ENCODE results near the gene BAHCC1. TPM values are rescaled to one million over a fixed set of nuclear protein-coding genes. Genes with fewer than 3 reads are reported as not detected.

BAHCC1 gene
- total and polyA plus RNA-seq, 2 of the 8 experiments (the other 6 are each of a cell fraction or from before 2014, with no cell fraction given) = 0.26 to 0.58 TPM

DNA sequence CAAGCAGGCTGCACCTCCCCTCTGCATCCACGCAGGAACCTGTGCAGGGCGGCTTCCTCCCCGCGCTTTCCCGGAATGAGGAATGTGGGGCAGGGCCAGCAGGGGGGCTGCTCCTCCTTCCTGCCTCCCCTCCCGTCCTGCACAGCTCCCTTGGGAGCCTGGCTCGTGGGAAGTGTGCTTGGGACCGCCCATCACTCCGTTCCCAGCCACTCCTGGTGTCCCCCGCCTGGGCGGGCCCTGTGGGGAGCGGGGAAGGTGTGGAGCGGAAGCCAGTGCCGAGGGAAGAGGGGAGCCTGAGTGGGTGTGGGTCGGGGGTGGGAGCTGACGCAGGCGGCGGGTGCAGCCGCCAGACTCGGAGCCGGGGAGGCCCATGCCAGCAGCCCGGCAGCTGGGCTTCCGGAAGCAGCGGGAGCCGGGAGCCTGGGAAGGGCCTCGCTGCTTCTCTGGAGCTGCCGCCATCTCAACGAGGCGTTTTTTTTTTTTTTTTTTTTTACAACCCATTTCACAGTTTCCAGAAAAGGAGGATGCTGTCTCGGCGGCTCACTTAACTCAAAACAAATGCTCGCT, 24.1 kb downstream of the BAHCC1 start:
- H3K4me2 ChIP-seq (ENCODE audit: insufficient read depth in 1 of 2, low read depth in 2 of 2, low read length in 2 of 2) = peak overlapping the region in 1 of 2 experiments; percentile 50; a peak in 2 of 4 replicates
- H3K9ac ChIP-seq (replicated peaks in 1 of 4; ENCODE audit: extremely low read depth in 1 of 4, low read depth in 3 of 4, low read length in 3 of 4) = no peak overlapping the region
- H4K5ac ChIP-seq (ENCODE audit: insufficient read length, low read depth, low read length) = no peak overlapping the region
- TF ChIP-seq TEAD4 (IDR thresholded peaks at IDR 0.05; ENCODE audit: low read depth, low read length) (peak; percentile 67; the same call in 1 of the 2 replicates), GABPA (IDR thresholded peaks at IDR 0.05; ENCODE audit: borderline replicate concordance, insufficient read depth, low read length) (peak; percentile 11; the same call in 1 of the 2 replicates)

More for the DNA sequence above, 24.1 kb downstream of the BAHCC1 start:
- Histone ChIP-seq H4K20me1 (replicated peaks in 1 of 2; ENCODE audit: control insufficient read depth in 1 of 2, insufficient read depth in 2 of 2, low read length in 2 of 2) (peaks cover 0 to 4% of the 10 kb centered on the region in 2 experiments), H4K8ac (ENCODE audit: extremely low read depth, insufficient read depth, low read length) (peak overlapping the region; percentile 9), H3K79me1 (ENCODE audit: low read depth, low read length) (no peaks in the 10 kb centered on the region; the same call in 1 of the 2 replicates), H3K27me3 (replicated peaks in 1 of 4; ENCODE audit: control insufficient read depth in 3 of 4, extremely low read depth in 1 of 4, insufficient read depth in 3 of 4, low read length in 3 of 4) (no peaks in the 10 kb centered on the region; a peak in 2 of 7 replicates), H2BK5ac (ENCODE audit: low read depth, low read length) (0 out of 2 replicates have a peak overlapping the region, but pooled peaks have one; percentile 60), H4K91ac (replicated peaks; ENCODE audit: insufficient read length, low read length) (no peak overlapping the region), H3K36me3 (ENCODE audit: control insufficient read depth in 2 of 4, insufficient read depth in 4 of 4, low read length in 3 of 4) (no peaks in the 10 kb centered on the region), H2AK5ac (ENCODE audit: low read depth, low read length) (no peak overlapping the region), H2BK12ac (ENCODE audit: low read depth, low read length) (peak overlapping the region; percentile 13; the same call in 1 of the 2 replicates), H3K4me3 (ENCODE audit: extremely low read depth in 1 of 4, insufficient read depth in 2 of 4, low read depth in 3 of 4, low read length in 4 of 4) (no peak overlapping the region), H2BK120ac (replicated peaks; ENCODE audit: low read depth, low read length) (no peak overlapping the region), H3K14ac (ENCODE audit: insufficient read length) (no peak overlapping the region), H3K79me2 (ENCODE audit: control insufficient read depth in 1 of 2, insufficient read depth in 2 of 2, low read length in 2 of 2) (no peaks in the 10 kb centered on the region), H2AFZ (ENCODE audit: low read length) (no peak overlapping the region; the same call in 1 of the 2 replicates), H2BK15ac (ENCODE audit: low read length) (peak overlapping the region; percentile 94; the same call in 1 of the 2 replicates), H3K4ac (replicated peaks; ENCODE audit: insufficient read length, low read depth, low read length) (peak overlapping the region; percentile 69), H3K9me3 (ENCODE audit: insufficient read depth in 2 of 2, low read depth in 1 of 2, low read length in 1 of 2) (no peaks in the 10 kb centered on the region), H2BK20ac (ENCODE audit: low read length) (no peak overlapping the region), H3K23me2 (ENCODE audit: low read depth, low read length) (peaks cover 3% of the 10 kb centered on the region; the same call in 1 of the 2 replicates), H3K18ac (ENCODE audit: extremely low read depth, low read length) (no peak overlapping the region; the same call in 1 of the 2 replicates), H3K56ac (replicated peaks; ENCODE audit: insufficient read length, low read depth, low read length) (peak overlapping the region; percentile 39), H3K27ac (ENCODE audit: low read depth, low read length) (no peak overlapping the region), H3K23ac (ENCODE audit: insufficient read length) (no peak overlapping the region), H3K4me1 (replicated peaks in 1 of 4; ENCODE audit: control insufficient read depth in 3 of 4, insufficient read depth in 4 of 4, low read length in 3 of 4) (peaks cover 0 to 16% (median 9%) of the 10 kb centered on the region in 4 experiments; a peak in 6 of 7 replicates)
- POLR2A ChIA-PET (ENCODE audit: partially characterized antibody) = interaction anchor here (0.6 to 1.8 kb wide), 4 partner anchors 21 to 133 kb away, joined by 3 to 4 read pairs (median 3); partner anchors contain the start of gene FAAP100
- CTCF ChIA-PET (ENCODE audit: partially characterized antibody) = interaction anchor here (1.0 to 6.9 kb wide), 6 partner anchors 11 to 131 kb away, joined by 3 to 31 read pairs (median 6); partner anchors contain the start of gene BAHCC1
- 57% methylated on average over 15 of the region's 32 CpGs; no CpG with 5 or more reads in 1 of the 2 experiments for WGBS, 2 experiments (ENCODE audit: extremely low coverage in 1 of 2, insufficient coverage in 1 of 2, insufficient read length in 1 of 2, insufficient replicate concordance in 2 of 2, low coverage in 1 of 2, low lambda C conversion rate in 2 of 2, missing lambda C conversion rate in 1 of 2)
- DNase-seq (ENCODE audit: low read depth in 1 of 2, low spot score in 2 of 2) (no peak), FAIRE-seq (no peak)

Data from H1 (cell line).